Measurements from ENCODE around the gene PPID. TPM values are rescaled to one million over a fixed set of nuclear protein-coding genes. Genes with fewer than 3 reads are reported as not detected.

The PPID gene
- total and polyA plus RNA-seq, 2 of the 13 experiments (the other 11 are each of a cell fraction or from before 2014, with no cell fraction given) = 15.4 to 63.4 TPM

DNA sequence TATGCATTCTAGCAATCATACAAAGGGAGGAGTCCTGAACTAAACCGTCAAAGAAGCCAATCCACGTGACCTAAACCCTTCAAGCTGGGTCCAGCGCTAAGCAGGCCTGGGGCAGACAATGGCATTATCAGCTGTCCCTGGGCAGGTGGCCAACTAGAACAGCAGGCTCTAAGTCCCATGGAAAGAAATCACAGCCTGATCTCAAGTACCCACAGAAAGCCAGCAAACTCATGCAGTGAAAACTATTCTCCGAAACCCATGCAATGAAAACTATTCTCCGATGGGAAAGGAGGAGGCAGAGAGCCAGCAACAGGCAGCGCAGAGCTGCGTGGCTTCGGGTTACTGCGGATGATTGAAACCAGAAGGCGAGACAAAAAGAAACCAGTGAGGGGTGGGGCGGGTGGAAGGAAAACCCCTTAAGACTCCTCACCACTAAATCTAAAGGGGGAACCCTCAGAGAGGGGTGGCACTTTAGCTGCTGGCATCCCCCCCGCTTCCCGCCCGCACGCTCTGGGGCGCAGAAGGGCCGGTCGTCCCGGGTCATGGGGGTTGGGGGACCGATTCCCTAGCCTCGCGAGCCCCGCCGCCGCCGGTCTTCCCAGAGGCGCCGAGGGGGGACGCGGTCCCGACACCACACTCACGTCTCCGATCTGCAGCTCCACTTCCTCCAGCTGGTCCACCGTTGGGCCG lies 52.1 kb downstream of the PPID start:
- Histone ChIP-seq H3K4me3 (replicated peaks in 1 of 3; ENCODE audit: insufficient read depth in 1 of 3, low read depth in 2 of 3, low read length in 3 of 3) (peak overlapping the region; percentile 80 to 90 (median 83)), H2AFZ (ENCODE audit: low read length) (no peak overlapping the region), H3K9ac (ENCODE audit: insufficient read depth, low read depth, low read length) (peak overlapping the region; percentile 70), H3K4me1 (ENCODE audit: insufficient read depth, low read length) (peaks cover 28% of the 10 kb centered on the region), H3K27me3 (ENCODE audit: control insufficient read depth in 1 of 2, insufficient read depth in 2 of 2, low read length in 2 of 2) (no peaks in the 10 kb centered on the region), H4K20me1 (ENCODE audit: insufficient read depth, low read length) (no peaks in the 10 kb centered on the region), H3K9me3 (ENCODE audit: low read length) (no peaks in the 10 kb centered on the region), H3K36me3 (replicated peaks in 1 of 2; ENCODE audit: control insufficient read depth in 1 of 2, insufficient read depth in 2 of 2, low read length in 2 of 2) (no peaks in the 10 kb centered on the region), H3K4me2 (ENCODE audit: low read depth, low read length) (peak overlapping the region; percentile 86), H3K79me2 (ENCODE audit: insufficient read depth, low read length) (peaks cover 26% of the 10 kb centered on the region), H3K27ac (ENCODE audit: extremely low read length, insufficient read depth, low read length) (peak overlapping the region; percentile 90)
- FAIRE-seq (no peak), DNase-seq (ENCODE audit: low spot score) (peak; percentile 59), ATAC-seq (peak; percentile 37)
- BruUV-seq (replicated peaks) = no TSS peak
- POLR2A ChIA-PET = no interaction called here
- WGBS (ENCODE audit: low lambda C conversion rate) = 0% methylated on average over 9 of the region's 35 CpGs
- in situ Hi-C loops (cut with HindIII; ENCODE audit: extremely low pct_ligation_motif_present, low pct_unique_long_range_greater_than_20kb) = no loop called here
- intact Hi-C loops (cut with micrococcal nuclease; ENCODE audit: unreplicated experiment) = loop anchor here (2.0 to 5.0 kb wide), 2 partner anchors 98 to 176 kb away; partner anchors contain the start of gene FNIP2
- CTCF ChIA-PET (ENCODE audit: low intra/inter-chr PET ratio, low total read pairs) = no interaction called here
- no peak for TF ChIP-seq ZNF546 (CRISPR knock-in tag; conservative IDR thresholded peaks at IDR 0.05)
- TF ChIP-seq ZNF34 (CRISPR knock-in tag; IDR thresholded peaks at IDR 0.05; ENCODE audit: borderline replicate concordance) = no peak; the same call in 1 of the 2 replicates
- no peak for TF ChIP-seq PHF20 (CRISPR knock-in tag; IDR thresholded peaks at IDR 0.05)
- TF ChIP-seq MAZ (IDR thresholded peaks at IDR 0.05; ENCODE audit: borderline replicate concordance, low read depth, low read length) = no peak
- TF ChIP-seq MAZ (CRISPR knock-in tag; IDR thresholded peaks at IDR 0.05; ENCODE audit: low read depth) = 0 out of 2 replicates have a peak, but pooled peaks have one; percentile 21
- TF ChIP-seq, protein P1, sequence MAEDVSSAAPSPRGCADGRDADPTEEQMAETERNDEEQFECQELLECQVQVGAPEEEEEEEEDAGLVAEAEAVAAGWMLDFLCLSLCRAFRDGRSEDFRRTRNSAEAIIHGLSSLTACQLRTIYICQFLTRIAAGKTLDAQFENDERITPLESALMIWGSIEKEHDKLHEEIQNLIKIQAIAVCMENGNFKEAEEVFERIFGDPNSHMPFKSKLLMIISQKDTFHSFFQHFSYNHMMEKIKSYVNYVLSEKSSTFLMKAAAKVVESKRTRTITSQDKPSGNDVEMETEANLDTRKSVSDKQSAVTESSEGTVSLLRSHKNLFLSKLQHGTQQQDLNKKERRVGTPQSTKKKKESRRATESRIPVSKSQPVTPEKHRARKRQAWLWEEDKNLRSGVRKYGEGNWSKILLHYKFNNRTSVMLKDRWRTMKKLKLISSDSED (CRISPR knock-in tag; IDR thresholded peaks at IDR 0.05) = no peak
- no peak for TF ChIP-seq CEBPB (IDR thresholded peaks at IDR 0.05; ENCODE audit: borderline replicate concordance, low read depth, low read length)
- no peak for TF ChIP-seq ATAD3A (CRISPR knock-in tag; IDR thresholded peaks at IDR 0.05)
- TF ChIP-seq FOXC1 (CRISPR knock-in tag; IDR thresholded peaks at IDR 0.05; ENCODE audit: borderline replicate concordance) = peak; percentile 23; the same call in 1 of the 2 replicates
- TF ChIP-seq ATRX (CRISPR knock-in tag; IDR thresholded peaks at IDR 0.05; ENCODE audit: borderline replicate concordance) = no peak
- TF ChIP-seq, protein P2, sequence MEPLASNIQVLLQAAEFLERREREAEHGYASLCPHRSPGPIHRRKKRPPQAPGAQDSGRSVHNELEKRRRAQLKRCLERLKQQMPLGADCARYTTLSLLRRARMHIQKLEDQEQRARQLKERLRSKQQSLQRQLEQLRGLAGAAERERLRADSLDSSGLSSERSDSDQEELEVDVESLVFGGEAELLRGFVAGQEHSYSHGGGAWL (CRISPR knock-in tag; IDR thresholded peaks at IDR 0.05) = no peak; the same call in 1 of the 2 replicates
- no peak for TF ChIP-seq ZNF569 (CRISPR knock-in tag; IDR thresholded peaks at IDR 0.05; ENCODE audit: borderline replicate concordance)
- TF ChIP-seq, protein P3, sequence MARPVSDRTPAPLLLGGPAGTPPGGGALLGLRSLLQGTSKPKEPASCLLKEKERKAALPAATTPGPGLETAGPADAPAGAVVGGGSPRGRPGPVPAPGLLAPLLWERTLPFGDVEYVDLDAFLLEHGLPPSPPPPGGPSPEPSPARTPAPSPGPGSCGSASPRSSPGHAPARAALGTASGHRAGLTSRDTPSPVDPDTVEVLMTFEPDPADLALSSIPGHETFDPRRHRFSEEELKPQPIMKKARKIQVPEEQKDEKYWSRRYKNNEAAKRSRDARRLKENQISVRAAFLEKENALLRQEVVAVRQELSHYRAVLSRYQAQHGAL (CRISPR knock-in tag; IDR thresholded peaks at IDR 0.05; ENCODE audit: not compliant biosample characterization) = no peak
- TF ChIP-seq, protein P4, sequence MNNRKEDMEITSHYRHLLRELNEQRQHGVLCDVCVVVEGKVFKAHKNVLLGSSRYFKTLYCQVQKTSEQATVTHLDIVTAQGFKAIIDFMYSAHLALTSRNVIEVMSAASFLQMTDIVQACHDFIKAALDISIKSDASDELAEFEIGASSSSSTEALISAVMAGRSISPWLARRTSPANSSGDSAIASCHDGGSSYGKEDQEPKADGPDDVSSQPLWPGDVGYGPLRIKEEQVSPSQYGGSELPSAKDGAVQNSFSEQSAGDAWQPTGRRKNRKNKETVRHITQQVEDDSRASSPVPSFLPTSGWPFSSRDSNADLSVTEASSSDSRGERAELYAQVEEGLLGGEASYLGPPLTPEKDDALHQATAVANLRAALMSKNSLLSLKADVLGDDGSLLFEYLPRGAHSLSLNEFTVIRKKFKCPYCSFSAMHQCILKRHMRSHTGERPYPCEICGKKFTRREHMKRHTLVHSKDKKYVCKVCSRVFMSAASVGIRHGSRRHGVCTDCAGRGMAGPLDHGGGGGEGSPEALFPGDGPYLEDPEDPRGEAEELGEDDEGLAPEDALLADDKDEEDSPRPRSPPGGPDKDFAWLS (CRISPR knock-in tag; IDR thresholded peaks at IDR 0.05; ENCODE audit: borderline replicate concordance) = 0 out of 2 replicates have a peak, but pooled peaks have one; percentile 37
- TF ChIP-seq ZNF572 (CRISPR knock-in tag; IDR thresholded peaks at IDR 0.05) = no peak
- TF ChIP-seq, protein P5, sequence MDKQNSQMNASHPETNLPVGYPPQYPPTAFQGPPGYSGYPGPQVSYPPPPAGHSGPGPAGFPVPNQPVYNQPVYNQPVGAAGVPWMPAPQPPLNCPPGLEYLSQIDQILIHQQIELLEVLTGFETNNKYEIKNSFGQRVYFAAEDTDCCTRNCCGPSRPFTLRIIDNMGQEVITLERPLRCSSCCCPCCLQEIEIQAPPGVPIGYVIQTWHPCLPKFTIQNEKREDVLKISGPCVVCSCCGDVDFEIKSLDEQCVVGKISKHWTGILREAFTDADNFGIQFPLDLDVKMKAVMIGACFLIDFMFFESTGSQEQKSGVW (CRISPR knock-in tag; IDR thresholded peaks at IDR 0.05; ENCODE audit: borderline replicate concordance) = no peak
- 0 out of 2 replicates have a peak, but pooled peaks have one; percentile 56 for TF ChIP-seq ZNF775 (CRISPR knock-in tag; IDR thresholded peaks at IDR 0.05; ENCODE audit: borderline replicate concordance)
- no peak for TF ChIP-seq ZKSCAN1 (IDR thresholded peaks at IDR 0.05; ENCODE audit: low read length)

All from HepG2 (cell line).